Cardiac septum (tissue), 1 donor: Measurements from ENCODE around the gene SPR. TPM values are rescaled to one million over a fixed set of nuclear protein-coding genes. Genes with fewer than 3 reads are reported as not detected.
"Not testable (repeated sequence)": the region's sequence is repeated elsewhere in the genome, so short reads cannot be mapped to it uniquely, and the experiment has no call there.

Experiments used
- DNase-seq: peaks from one replicate; pipeline ENCODE4 v3.0.0-alpha.2; 2020; ENCODE audit warnings: low spot score
- intact Hi-C: fragments of 100-400 bp; cut with DNase I; formaldehyde crosslinking; loops from one replicate; pipeline ENCODE4 v1.14.0; 2022
- total RNA-seq: library from RNA; stranded (reverse); fragmentation: NEBNext Ultra II Directional; extraction: Animal tissue kit (Norgen Biotek cat#: 25700); gene quantifications from one replicate; pipeline ENCODE4 v1.2.1, GENCODE V29; 2021
- donor health status: DM: no; HTN: no; CAD: no.

The SPR gene
- total RNA-seq, 1 donor from 2014 or later = 35.4 TPM

DNA sequence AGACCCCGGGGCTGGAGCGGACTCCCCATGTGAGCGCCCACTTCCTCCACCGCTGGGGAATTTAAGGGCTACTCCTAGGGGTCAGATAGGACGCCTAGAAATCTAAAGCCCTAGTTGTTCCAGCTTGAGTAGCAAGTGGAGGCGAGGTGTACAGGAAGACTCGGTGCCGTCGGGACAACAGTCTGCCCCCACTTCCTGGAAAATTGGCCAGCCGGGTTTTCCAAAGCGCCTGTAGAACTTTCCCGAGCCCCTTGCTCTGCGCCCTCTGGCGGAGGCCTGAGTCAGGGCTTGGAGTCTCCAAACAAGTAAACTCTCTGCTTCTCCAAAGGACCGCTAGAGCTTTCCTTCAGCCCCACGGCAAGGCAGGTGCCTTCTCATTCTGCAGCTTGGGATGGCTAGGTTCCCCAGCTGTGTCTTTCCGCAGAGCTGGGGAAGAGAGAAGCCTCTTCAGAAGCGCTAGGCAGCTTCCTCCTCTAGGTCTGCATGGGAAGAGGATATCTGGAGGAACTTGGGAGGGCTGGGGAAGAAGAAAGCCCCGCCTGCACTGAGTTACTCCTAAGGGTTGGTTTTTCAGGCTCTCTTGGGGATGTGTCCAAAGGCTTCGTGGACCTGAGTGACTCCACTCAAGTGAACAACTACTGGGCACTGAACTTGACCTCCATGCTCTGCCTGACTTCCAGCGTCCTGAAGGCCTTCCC, 681 bp downstream of the SPR start:
- intact Hi-C loops = no loop called here
- peak; percentile 94 for DNase-seq

DNA sequence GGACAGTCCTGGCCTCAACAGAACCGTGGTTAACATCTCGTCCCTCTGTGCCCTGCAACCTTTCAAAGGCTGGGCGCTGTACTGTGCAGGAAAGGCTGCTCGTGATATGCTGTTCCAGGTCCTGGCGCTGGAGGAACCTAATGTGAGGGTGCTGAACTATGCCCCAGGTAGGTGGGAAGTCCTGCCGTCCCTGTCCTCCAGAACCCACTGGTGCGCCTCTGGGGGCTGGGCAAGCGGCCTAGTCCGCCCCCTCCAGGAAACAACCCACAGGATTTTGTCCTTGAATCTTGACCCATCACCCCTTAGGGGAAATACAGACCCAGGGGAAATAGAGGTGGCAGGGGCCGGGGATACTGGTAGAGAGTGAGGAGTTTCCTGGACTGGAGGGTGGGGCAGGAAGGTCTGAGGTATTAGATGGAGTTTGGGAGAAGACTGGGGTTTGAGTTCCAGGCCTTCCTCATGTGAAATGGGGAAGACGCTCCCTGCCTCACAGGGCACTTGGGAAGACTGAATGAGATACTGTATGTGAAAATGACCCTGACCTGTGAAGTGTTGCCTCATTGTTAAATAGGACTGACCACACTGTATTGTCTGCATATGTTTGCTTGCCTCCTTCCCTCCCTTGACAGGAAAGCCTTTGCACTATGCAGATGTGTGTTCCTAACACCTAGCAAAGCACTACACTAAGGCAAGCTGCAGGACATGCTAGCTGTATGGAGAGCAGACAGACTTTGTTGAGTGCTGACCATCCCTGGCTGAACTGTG, 1.4 kb downstream of the SPR start:
- DNase-seq = no peak
- intact Hi-C loops = no loop called here

DNA sequence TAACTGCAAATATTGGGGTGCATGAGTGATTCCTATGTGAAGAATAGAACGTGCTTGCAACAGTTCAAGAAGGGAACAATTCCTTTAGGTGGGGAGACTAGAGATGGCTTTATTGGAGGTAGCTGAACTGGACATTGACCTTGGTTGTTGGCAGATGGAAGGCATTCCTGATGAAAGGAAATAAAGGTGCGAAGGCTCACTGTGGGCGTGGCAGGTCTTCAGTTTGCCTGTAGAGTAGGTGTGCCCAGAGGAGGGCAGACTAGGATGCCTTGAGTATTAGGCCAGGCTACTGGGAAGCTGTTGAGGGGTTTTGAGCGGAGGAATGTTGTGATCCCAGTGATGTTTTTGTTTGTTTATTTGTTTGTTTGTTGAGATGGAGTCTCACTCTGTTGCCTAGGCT, 2.8 kb downstream of the SPR start:
- intact Hi-C loops = loop anchor here (5.0 kb wide), 5 partner anchors 82 to 322 kb away; partner anchors contain the start of genes SFXN5 and SMYD5
- DNase-seq = no peak

DNA sequence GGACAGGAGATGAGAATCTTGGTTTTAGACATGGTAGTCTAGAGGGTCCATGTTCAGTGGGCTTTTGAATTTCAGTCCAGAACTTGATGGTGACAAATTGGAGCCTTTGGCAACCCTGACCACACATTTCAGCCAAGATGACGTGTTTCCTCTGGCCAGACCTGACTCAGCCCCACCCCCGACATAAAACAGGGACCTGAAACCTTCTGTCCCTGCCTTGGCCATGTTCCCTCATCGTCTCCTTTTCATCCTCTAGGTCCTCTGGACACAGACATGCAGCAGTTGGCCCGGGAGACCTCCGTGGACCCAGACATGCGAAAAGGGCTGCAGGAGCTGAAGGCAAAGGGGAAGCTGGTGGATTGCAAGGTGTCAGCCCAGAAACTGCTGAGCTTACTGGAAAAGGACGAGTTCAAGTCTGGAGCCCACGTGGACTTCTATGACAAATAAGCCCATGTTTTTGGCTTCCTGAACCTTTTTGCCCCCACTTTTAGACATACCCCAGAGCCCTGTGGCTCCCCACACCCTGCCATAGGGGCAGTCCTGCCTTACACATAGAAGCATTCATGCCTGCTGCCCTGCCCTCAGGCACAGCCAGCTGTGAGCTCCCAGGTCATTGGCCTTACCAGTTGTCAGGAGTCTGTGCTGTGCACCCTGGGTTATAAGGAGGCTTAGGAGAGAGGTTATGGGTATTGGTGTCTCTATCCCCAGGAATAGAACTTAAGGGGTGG, 4.0 kb downstream of the SPR start:
- intact Hi-C loops = loop anchor here (5.0 kb wide), 5 partner anchors 81 to 321 kb away; partner anchors contain the start of genes SFXN5 and SMYD5
- no peak for DNase-seq

DNA sequence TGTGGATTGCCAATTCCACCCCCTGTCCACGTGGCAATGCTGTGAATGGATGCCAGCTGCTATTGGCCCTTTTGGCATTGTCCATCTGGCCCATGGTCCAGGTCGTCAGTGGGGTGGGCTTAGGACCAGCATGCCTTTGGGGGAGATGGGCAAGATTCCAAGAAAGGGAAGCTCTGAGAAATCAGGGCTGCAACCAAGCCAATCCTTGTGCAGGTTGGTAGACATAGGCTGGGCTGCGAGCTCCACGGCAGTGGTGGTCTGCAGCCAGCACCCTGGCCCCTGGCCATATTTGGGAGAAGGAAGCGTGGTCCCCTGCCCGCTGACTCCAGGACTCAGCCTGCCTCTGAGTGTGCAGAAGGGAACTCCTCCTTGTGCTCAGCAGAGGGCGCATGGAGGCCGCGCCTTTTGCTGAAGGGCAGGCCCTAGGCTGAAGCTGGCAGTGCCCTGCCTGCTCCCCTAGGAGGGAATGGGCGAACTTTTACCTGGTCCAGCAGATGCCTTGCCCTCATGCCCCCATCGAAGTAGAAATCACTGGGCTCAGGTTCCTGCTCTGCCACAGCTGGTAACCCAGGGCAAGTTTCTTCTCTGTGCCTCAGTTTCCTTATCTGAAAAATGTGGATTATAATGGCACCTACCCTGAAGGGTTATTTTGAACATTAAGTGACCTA, 5.4 kb downstream of the SPR start:
- DNase-seq = peak; percentile 80
- intact Hi-C loops = loop anchor here (2.0 to 5.0 kb wide), 7 partner anchors 80 to 320 kb away; partner anchors contain the start of genes SFXN5 and SMYD5

DNA sequence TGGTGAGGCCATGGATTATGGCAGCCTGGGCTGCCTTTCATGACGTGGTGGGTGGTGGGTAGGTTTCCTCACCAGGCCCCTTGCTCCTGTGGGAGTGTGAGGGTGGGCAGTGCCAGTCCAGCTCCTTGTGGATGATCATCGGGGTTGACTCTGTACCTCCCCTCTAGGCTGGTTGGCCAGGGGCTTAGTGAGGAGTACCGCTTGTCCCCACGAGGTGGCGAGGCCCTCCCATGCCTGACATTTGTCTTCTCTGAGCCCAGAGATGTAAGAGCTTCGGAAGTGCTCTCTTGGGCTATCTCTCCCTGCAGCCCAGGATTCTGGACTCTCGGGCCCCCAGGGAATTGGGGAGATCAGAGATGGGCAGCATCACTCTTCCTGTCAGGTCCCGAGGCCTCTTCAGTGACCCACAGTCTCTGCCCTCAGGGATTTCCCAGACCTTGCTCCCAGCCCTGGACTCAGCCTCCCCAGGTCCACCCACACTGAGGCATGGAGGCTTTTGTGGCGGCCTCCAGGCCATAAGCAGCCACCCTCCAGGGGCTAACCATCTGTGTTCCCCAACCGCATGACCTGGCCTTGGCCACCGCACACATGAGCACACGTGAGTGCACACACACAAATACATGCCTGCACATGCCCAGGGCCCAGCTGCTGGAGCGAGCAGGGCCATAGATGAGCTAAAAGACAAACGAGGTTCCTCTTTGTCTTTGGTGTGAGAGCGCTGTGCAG, 6.5 kb downstream of the SPR start:
- peak; percentile 75 for DNase-seq
- intact Hi-C loops = loop anchor here (2.0 to 5.0 kb wide), 7 partner anchors 79 to 319 kb away; partner anchors contain the start of genes SFXN5 and SMYD5

DNA sequence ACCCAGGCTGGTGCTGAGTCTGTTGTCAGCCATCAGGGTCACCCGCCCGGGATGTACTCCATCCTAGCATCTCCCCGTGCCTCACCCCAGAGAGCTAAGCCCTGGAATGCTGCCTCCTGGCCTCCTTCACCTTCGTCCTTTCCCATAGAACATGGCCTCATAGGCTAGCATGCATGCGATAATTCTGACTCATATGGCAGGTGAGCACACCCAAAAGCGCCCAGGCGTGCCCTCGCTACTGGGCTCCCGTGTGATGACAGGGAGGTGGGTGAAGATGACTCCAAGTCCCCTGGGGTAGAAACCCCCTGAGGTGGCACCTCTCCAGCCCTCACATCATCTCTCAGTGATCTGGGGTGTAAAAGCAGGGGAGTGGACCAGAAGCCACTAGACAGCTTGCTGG, 7.3 kb downstream of the SPR start:
- intact Hi-C loops = loop anchor here (5.0 kb wide), 5 partner anchors 78 to 318 kb away; partner anchors contain the start of genes SFXN5 and SMYD5
- no peak for DNase-seq

DNA sequence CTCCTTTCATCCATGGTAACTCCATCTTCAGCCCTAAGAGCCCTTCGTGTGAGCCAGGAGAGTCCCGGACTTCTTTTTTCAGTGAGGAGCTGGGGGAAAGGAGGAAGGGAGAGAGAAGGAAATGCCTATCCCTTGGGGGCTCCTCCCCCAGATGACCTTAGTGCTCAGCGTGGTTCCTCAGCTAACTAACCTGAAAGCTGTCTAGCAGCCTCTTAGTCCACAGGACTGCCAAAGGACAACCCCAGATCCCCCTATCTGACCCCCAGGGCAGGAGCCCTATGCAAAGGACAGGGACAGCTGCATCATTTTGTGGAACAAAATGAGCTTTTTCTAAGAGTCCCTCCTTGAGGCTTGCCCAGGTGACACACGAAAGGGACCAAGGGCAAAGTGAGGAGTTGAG, 7.9 kb downstream of the SPR start:
- intact Hi-C loops = no loop called here
- no peak for DNase-seq

DNA sequence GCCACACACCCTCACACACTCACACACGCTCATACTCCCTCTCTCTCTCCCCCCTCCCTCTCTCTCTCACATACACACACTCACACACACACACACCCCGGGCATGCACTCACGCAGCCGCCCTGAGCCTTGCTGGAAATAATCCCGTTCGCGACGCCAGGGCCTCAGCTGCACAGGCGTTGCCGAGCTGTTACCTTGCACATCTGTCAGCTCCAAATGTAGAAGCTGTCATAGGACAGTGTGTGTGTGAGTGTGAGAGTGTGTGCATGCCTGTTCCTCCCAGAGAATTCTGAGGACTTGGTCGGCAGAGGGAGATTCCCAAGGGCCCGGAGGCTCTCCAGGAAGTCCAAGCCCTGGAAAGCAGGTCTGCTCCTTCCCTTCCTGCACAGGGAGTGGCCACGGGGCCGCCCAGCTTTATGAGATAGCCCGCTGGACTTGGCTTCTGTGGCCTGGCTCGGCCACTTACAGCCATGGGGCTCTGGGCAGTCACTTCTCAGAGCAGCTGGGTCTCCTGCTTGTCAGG, 8.6 kb downstream of the SPR start:
- peak; percentile 72 for DNase-seq
- intact Hi-C loops = no loop called here

DNA sequence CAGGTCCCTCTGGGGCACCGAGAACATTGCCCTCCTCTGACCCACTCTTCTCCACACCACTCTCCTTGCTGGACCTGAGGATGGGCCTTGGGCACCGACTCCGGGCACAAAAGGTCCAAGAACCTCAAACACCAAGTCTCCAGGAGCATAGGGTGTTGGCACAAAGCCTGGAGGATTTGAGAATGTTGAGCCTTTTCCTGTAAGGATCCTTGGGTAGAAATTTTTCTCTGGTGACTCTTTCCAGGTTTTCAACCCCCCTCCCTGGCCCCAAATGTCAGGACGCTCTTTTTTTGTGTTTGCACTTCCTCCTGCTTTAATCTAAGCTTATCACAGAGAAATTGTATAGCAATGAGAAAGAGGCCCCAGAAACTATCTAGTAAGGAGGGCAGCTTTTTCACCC, 9.2 kb downstream of the SPR start:
- intact Hi-C loops = no loop called here
- no peak for DNase-seq

DNA sequence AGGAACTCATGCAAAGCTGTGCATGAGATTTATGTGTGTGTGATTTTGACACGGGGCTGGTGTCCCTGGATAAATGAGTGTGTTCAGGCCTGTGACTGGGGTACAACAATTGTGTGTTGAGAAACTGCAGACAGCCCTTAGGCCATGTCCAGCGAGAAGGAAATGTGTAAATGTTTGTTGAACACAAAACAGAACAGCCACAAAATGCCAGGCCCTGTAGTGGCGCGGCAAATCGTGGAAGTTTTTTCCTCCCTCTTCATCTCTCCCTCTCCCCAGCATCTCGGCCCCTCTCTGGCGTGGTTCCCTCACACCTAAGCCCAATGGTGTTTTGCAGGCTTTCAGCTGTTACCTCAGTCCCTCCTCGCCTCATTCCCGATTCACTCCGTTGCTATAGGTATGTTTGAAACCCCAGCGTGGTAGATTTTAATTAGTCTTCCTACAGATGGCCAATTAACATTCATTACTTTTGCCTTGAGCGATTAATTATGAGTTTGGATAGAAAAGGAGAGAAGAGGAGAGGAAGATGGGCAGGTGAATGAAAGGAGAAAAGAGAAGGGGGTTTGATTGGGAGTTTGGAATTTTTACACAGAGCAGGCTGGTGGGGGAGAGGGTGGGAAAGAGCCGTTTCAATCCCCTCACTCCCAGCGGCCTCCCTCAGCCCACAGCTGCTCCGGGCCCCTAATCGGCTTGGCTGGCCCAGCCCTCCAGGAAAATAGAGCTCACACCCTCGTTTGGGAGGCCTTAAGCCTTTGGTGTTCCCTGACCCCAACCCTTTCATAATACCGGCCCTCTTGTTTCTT, 10.8 kb downstream of the SPR start:
- intact Hi-C loops = no loop called here

DNA sequence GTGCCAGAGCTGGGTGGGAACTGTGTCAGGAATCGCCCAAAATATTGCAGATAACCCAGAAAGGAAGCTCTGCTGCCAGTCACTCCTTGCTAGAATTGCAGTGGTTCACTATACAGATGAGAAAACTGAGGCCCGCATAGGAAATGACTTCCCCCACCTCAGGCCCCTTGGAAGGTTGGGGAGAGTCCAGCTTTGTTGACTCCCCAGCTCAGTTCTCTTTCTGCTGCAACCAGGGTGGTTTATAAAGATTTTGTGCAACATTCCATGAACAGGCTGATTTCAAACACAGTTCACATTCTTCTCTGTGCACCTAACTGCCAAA, 11.3 kb downstream of the SPR start:
- no peak for DNase-seq
- intact Hi-C loops = no loop called here

More for the DNA sequence above, 10.8 kb downstream of the SPR start:
- no peak for DNase-seq

DNA sequence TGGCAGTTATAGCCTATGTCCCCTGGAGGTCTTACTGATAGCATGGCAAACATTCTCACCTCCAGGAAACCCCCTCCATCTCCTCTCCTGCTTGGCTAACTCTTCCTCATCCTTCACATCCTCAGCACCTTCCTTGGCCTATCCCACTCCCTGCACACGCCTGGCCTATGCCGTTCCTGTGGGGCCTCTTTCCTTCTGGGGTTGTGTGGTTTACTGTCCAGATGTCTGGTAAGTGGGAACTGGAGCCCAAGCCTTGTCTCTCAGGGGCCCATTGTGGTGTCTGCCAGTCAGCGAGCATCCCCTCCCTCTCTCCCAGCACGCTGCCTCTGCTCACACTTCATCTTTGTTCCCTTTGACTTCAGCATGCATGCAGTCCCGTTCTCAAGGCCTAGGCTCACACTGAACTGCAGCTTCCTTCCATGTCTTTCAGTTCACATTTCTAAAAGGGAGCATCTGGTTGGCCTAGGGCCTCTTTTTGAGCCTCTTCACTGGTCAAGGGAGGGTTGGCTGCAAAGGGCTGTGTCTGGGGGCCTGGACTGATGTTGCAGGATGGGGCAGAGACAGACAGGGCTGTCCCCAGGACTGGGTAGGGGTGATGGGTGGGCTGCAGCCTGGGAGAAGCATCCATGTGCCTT, 13.1 kb downstream of the SPR start:
- DNase-seq = no peak
- intact Hi-C loops = no loop called here

DNA sequence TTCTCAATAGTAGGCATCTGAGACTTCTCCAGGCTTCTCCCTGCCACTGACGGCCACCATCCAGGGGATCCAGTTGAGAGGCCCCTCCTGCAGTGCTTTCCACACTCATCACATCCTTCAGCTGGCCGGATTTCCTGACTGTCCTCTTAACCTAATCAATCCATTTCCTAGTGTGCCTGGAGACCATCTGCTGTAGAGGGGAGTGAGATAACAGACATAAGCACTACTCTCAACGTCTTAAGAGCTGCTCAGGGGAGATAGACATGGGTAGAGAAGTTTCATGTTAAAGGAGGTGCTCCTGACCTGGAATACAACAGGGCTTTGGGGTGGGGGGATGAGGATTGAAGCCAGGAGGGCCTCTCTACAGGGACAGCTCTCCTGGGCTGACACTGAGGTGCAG, 14.2 kb downstream of the SPR start:
- DNase-seq = no peak
- intact Hi-C loops = no loop called here

DNA sequence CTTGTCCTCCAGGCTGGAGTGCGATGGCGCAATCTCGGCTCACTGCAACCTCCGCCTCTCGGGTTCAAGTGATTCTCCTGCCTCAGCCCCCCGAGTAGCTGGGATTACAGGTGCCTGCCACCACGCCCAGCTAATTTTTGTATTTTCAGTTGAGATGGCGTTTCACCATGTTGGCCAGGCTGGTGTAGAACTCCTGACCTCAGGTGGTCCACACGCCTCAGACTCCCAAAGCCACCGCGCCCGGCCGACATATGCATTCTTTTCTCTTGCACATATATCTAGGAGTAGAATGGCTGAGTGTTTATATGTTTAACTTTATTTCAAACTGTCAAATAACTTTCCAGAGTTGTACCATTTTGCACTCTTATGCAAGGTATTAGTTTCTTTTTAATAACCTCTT, 20.2 kb downstream of the SPR start:
- intact Hi-C loops = not testable (repeated sequence)

DNA sequence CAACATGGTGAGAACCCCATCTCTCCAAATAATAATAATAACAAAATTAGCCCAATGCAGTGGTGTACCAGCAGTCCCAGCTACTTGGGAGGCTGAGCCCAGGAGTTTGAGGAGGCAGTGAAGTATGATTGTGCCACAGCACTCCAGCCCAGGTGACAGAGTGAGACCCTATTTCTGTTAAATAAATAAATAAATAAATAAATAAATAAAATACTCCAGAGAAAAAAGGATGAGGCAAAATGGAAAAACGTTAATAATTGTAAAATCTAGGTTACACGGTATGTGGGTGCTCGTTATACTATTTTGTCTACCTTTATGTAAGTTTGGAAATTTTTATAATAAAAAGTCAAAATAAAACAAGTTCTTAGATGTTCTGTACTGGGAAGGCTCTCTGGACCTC, 21.5 kb downstream of the SPR start:
- intact Hi-C loops = no loop called here
- DNase-seq = no peak

More for the DNA sequence above, 20.2 kb downstream of the SPR start:
- not testable (repeated sequence) for DNase-seq

DNA sequence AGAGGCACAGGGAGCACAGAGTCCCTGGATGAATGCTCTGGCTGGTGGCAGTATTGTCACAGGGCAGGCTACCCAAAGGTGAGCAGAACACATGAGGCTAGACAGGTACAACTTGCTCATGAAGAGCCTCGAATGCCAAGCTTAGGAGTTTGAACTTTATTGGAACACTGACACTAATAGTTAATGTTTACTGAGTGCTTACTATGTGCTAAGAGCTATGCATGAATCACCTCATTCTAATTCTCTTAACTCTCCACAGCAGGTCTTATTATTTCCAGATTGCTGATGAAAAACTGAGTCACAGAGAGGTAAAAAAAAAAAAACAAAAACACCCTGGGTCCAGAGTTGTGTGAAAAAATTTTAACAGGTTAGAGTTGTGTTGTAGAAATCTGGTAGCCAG, 24.0 kb downstream of the SPR start:
- intact Hi-C loops = no loop called here

More for the DNA sequence above, 24.0 kb downstream of the SPR start:
- no peak for DNase-seq
